Hepatocyte (in vitro differentiated cells): ENCODE measurements around the gene C1QBP. TPM values are rescaled to one million over a fixed set of nuclear protein-coding genes. Genes with fewer than 3 reads are reported as not detected.

Experiments used
- DNase-seq: peaks from one replicate; pipeline ENCODE4 v3.0.0-alpha.2; 2016; ENCODE audit warnings: low spot score
- H2AFZ ChIP-seq: fragments of 200-600 bp; sonication (generic); 2 replicates; pipeline ENCODE4 v1.6.0; 2016; ENCODE audit warnings: antibody characterized with exemption, mild to moderate bottlenecking
- H3K27ac ChIP-seq: fragments of 200-600 bp; sonication (generic); 2 replicates; pipeline ENCODE4 v1.5.1; 2016; ENCODE audit warnings: mild to moderate bottlenecking
- H3K27me3 ChIP-seq: fragments of 200-600 bp; sonication (generic); 2 replicates; pipeline ENCODE4 v1.6.1; 2016
- H3K36me3 ChIP-seq: fragments of 200-600 bp; sonication (generic); replicated peaks from 2 replicates; pipeline ENCODE4 v1.5.1; 2016; ENCODE audit warnings: low read depth; ENCODE audit not compliant: insufficient read depth
- H3K4me1 ChIP-seq: fragments of 200-600 bp; sonication (generic); 2 replicates; pipeline ENCODE4 v1.5.1; 2016; ENCODE audit warnings: mild to moderate bottlenecking, moderate library complexity; ENCODE audit not compliant: insufficient read depth
- H3K4me2 ChIP-seq: fragments of 200-600 bp; sonication (generic); 2 replicates; pipeline ENCODE4 v1.6.0; 2016
- H3K4me3 ChIP-seq: fragments of 200-600 bp; sonication (generic); 2 replicates; pipeline ENCODE4 v1.5.1; 2016; ENCODE audit warnings: mild to moderate bottlenecking
- H3K79me2 ChIP-seq: fragments of 200-600 bp; sonication (generic); 2 replicates; pipeline ENCODE4 v1.6.0; 2017; ENCODE audit warnings: mild to moderate bottlenecking
- H3K9me2 ChIP-seq: fragments of 200-600 bp; sonication (generic); replicated peaks from 2 replicates; pipeline ENCODE4 v1.6.0; 2017; ENCODE audit warnings: mild to moderate bottlenecking; ENCODE audit not compliant: insufficient read depth
- H3K9me3 ChIP-seq: fragments of 200-600 bp; sonication (generic); 2 replicates; pipeline ENCODE4 v1.5.1; 2016; ENCODE audit warnings: low read depth, mild to moderate bottlenecking
- H4K20me1 ChIP-seq: fragments of 200-600 bp; sonication (generic); 2 replicates; pipeline ENCODE4 v1.6.0; 2016; ENCODE audit warnings: mild to moderate bottlenecking; ENCODE audit not compliant: insufficient read depth, poor library complexity, severe bottlenecking
- EZH2 ChIP-seq: fragments of 200-600 bp; sonication (generic); IDR thresholded peaks from 2 replicates; pipeline ENCODE4 v1.6.1; 2016; ENCODE audit warnings: antibody characterized with exemption, mild to moderate bottlenecking, borderline replicate concordance
- EZH2phosphoT487 ChIP-seq: fragments of 200-600 bp; sonication (generic); IDR thresholded peaks from one replicate; pipeline ENCODE4 v1.6.1; 2018; ENCODE audit warnings: antibody characterized with exemption, mild to moderate bottlenecking, low read depth, moderate library complexity; ENCODE audit not compliant: unreplicated experiment, severe bottlenecking
- WGBS: methylation state at CpG from one replicate; pipeline ENCODE4 v1.1.6; 2016; ENCODE audit warnings: low lambda C conversion rate; ENCODE audit errors: missing lambda C conversion rate; 5-methylcytosine and 5-hydroxymethylcytosine counted together
- polyA plus RNA-seq: library from polyadenylated mRNA; unstranded; fragments of >200 nt; fragmentation: Nextera tagmentation; extraction: Ambion mirVana; gene quantifications from 2 replicates; pipeline ENCODE4 v1.2.1, GENCODE V29; 2016
- total RNA-seq: library from RNA; depleted of rRNA; stranded (reverse); fragments of >200 nt; gene quantifications from 2 replicates; pipeline ENCODE4 v1.2.3, GENCODE V29; 2014
- TF ChIP-seq, protein P1 (sequence below): fragments of 200-600 bp; sonication (generic); IDR thresholded peaks from 2 replicates; pipeline ENCODE4 v1.5.1; 2016; ENCODE audit warnings: antibody characterized with exemption, mild to moderate bottlenecking; ENCODE audit not compliant: poor library complexity

Gene C1QBP
- total and polyA plus RNA-seq, 2 experiments from 2014 or later, result 145 to 185 TPM

- WGBS, result under 1% methylated on average over 49 of the region's 49 CpGs
- peaks cover 81% of the 10 kb centered on the region for H3K79me2 ChIP-seq
These were observed 19.5 kb downstream of the C1QBP start, which contains the start of gene NUP88 for GRCh38 chr17:5419356-5419958. TSS of gene NUP88 (minus strand) at chr17:5419662. CDS start at chr17:5419650, 12 bp downstream.

GRCh38 chr17:5418858-5419355 is 20.0 kb downstream of the C1QBP start:
- Histone ChIP-seq H3K9me3 (no peaks in the 10 kb centered on the region), H3K4me2 (peak overlapping the region; percentile 74), H3K27ac (peak overlapping the region; percentile 97), H3K36me3 (no peaks in the 10 kb centered on the region), H4K20me1 (no peaks in the 10 kb centered on the region), H3K27me3 (no peaks in the 10 kb centered on the region), H2AFZ (peak overlapping the region; percentile 45), H3K79me2 (peaks cover 75% of the 10 kb centered on the region), H3K4me1 (peaks cover 23% of the 10 kb centered on the region), H3K9me2 (no peaks in the 10 kb centered on the region), H3K4me3 (peak overlapping the region; percentile 59)
- WGBS, result under 1% methylated on average over 26 of the region's 26 CpGs
- DNase-seq, result peak; percentile 78
- no peak for TF ChIP-seq EZH2phosphoT487
- TF ChIP-seq, protein P1, sequence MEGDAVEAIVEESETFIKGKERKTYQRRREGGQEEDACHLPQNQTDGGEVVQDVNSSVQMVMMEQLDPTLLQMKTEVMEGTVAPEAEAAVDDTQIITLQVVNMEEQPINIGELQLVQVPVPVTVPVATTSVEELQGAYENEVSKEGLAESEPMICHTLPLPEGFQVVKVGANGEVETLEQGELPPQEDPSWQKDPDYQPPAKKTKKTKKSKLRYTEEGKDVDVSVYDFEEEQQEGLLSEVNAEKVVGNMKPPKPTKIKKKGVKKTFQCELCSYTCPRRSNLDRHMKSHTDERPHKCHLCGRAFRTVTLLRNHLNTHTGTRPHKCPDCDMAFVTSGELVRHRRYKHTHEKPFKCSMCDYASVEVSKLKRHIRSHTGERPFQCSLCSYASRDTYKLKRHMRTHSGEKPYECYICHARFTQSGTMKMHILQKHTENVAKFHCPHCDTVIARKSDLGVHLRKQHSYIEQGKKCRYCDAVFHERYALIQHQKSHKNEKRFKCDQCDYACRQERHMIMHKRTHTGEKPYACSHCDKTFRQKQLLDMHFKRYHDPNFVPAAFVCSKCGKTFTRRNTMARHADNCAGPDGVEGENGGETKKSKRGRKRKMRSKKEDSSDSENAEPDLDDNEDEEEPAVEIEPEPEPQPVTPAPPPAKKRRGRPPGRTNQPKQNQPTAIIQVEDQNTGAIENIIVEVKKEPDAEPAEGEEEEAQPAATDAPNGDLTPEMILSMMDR, result no peak
- no peak for TF ChIP-seq EZH2

More at GRCh38 chr17:5419356-5419958, 19.5 kb downstream of the C1QBP start, which contains the start of gene NUP88:
- TF ChIP-seq EZH2, result no peak
- TF ChIP-seq, protein P1, result no peak
- TF ChIP-seq EZH2phosphoT487, result no peak
- H3K9me3 ChIP-seq, result no peaks in the 10 kb centered on the region
- H3K27ac ChIP-seq, result peak within 1 kb of the TSS; percentile 97
- no peaks in the 10 kb centered on the region for H4K20me1 ChIP-seq
- DNase-seq, result peak; percentile 98
- H3K4me2 ChIP-seq, result peak within 1 kb of the TSS; percentile 90
- peak within 1 kb of the TSS; percentile 45 for H2AFZ ChIP-seq
- H3K9me2 ChIP-seq, result no peaks in the 10 kb centered on the region
- H3K36me3 ChIP-seq, result no peaks in the 10 kb centered on the region
- no peaks in the 10 kb centered on the region for H3K27me3 ChIP-seq
- peaks cover 23% of the 10 kb centered on the region for H3K4me1 ChIP-seq
- peak within 1 kb of the TSS; percentile 59 for H3K4me3 ChIP-seq

DNA sequence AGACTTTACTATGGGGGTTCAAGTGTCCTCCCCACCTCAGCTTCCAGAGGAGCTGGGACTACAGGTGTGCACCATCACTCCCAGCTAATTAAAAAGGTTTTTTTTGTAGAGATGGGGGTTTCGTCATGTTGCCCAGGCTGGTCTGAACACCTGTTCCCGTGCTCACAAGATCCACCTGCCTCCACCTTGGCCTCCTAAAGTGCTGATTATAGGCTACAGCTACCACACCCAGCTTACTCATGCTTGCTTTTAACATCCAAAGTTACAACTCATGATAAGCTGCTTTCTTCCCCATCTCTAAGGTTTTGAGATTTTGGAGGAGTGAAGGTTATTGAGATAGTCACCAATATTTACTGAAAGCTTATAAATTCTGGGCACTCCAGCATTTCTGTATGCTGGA is 22.1 kb downstream of the C1QBP start:
- no peaks in the 10 kb centered on the region for H3K27me3 ChIP-seq
- peak overlapping the region; percentile 74 for H3K4me2 ChIP-seq
- no peaks in the 10 kb centered on the region for H4K20me1 ChIP-seq
- WGBS, result 78% methylated on average over 2 of the region's 2 CpGs
- TF ChIP-seq EZH2phosphoT487, result no peak
- TF ChIP-seq, protein P1, result no peak
- peaks cover 28% of the 10 kb centered on the region for H3K4me1 ChIP-seq
- no peaks in the 10 kb centered on the region for H3K9me2 ChIP-seq
- H3K4me3 ChIP-seq, result no peak overlapping the region
- H3K36me3 ChIP-seq, result peaks cover 3% of the 10 kb centered on the region
- no peaks in the 10 kb centered on the region for H3K9me3 ChIP-seq
- no peak overlapping the region for H2AFZ ChIP-seq
- H3K27ac ChIP-seq, result peak overlapping the region; percentile 97
- DNase-seq, result peak; percentile 28
- H3K79me2 ChIP-seq, result peaks cover 73% of the 10 kb centered on the region
